Activated B cell treated with CpG ODN at 0.5 μM for 24 hours (primary cell): ENCODE results near the gene TTYH1. TPM values are rescaled to one million over a fixed set of nuclear protein-coding genes. Genes with fewer than 3 reads are reported as not detected.
A peak's percentile ranks its signal among the peaks of the same experiment; 100 is the strongest.

ENCODE experiments used
- ATAC-seq: fragments of 200-7000 bp; cut with Tn5 transposase; one replicate; pipeline ENCODE4 v1.10.0; 2021; ENCODE audit warnings: low read depth, mild to moderate bottlenecking, moderate library complexity
- CTCF ChIA-PET: fragments of 350-600 bp; sonication (Branson Sonifier 250); formaldehyde crosslinking; loops from one replicate; lab custom pipeline; 2021; ENCODE audit warnings: antibody characterized with exemption; lab: Charles Lee
- POLR2A ChIA-PET: fragments of 350-600 bp; sonication (Branson Sonifier 250); formaldehyde crosslinking; loops from one replicate; lab custom pipeline; 2021; ENCODE audit warnings: antibody characterized with exemption; lab: Charles Lee
- DNase-seq: peaks from one replicate; pipeline ENCODE4 v3.0.0; 2022
- H3K27ac Mint-ChIP-seq: one replicate; pipeline ENCODE4 v1.8.0; 2020; ENCODE audit warnings: mixed read lengths
- H3K27me3 Mint-ChIP-seq: one replicate; pipeline ENCODE4 v1.8.0; 2021; ENCODE audit warnings: mixed read lengths
- H3K36me3 Mint-ChIP-seq: one replicate; pipeline ENCODE4 v1.8.0; 2021; ENCODE audit warnings: low read depth, mixed read lengths
- H3K4me1 Mint-ChIP-seq: one replicate; pipeline ENCODE4 v1.8.0; 2021; ENCODE audit warnings: mixed read lengths
- H3K4me3 Mint-ChIP-seq: one replicate; pipeline ENCODE4 v1.8.0; 2020; ENCODE audit warnings: mild to moderate bottlenecking, mixed read lengths
- H3K9me3 Mint-ChIP-seq: one replicate; pipeline ENCODE4 v1.8.0; 2020; ENCODE audit warnings: mixed read lengths
- intact Hi-C: fragments of 100-400 bp; cut with micrococcal nuclease; formaldehyde crosslinking; loops from one replicate; pipeline ENCODE4 v1.15.1; 2024
- total RNA-seq: library from RNA; stranded (reverse); gene quantifications from 2 replicates; pipeline ENCODE4 v1.2.3, GENCODE V29; 2022
- TF ChIP-seq, protein P1 (sequence below): fragments of 200-600 bp; IDR thresholded peaks from one replicate; pipeline ENCODE4 v1.8.0; 2022; ENCODE audit warnings: antibody characterized with exemption, mild to moderate bottlenecking

Gene TTYH1
- total RNA-seq, 1 donor from 2014 or later: not detected

DNA sequence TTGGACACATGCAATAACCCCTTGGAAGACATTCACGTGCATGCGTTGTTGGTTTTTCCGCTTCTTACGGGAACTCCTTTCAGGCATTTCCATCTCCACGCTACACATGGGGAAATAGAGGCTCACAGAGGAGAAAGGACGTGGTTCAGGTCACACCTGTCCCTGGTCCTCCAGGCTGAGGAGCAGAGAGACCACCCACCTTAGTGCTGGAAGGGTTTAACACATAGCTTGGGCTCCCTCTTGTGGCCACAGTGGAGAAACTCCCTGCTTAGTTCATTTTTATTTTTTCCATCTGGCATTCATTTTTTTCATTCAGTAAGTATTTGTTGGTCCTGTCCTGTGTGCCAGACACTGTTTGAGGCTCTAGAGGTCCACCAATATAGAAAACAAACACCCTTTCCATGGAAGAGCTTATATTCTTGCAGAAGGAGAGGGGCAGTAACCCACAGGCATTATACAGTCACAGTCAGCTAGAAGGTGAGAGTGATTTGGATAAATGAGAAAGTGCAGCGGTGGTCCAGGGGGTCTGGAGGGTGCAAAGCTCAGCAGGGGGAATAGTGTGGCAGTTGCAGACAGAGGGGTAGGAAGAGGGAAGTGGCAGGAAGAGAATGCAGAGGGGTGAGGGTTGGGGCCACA, 24.2 kb upstream of the TTYH1 start:
- H3K27ac Mint-ChIP-seq: peak overlapping the region; percentile 75
- intact Hi-C loops: loop anchor here (1.0 to 2.0 kb wide), 3 partner anchors 35 to 222 kb away; no protein-coding TSS in a partner anchor
- POLR2A ChIA-PET: interaction anchor here (1.0 to 1.7 kb wide), 3 partner anchors 32 to 202 kb away, joined by 3 to 7 read pairs (median 4); partner anchors contain the start of genes LENG8 and MBOAT7
- TF ChIP-seq, protein P1, sequence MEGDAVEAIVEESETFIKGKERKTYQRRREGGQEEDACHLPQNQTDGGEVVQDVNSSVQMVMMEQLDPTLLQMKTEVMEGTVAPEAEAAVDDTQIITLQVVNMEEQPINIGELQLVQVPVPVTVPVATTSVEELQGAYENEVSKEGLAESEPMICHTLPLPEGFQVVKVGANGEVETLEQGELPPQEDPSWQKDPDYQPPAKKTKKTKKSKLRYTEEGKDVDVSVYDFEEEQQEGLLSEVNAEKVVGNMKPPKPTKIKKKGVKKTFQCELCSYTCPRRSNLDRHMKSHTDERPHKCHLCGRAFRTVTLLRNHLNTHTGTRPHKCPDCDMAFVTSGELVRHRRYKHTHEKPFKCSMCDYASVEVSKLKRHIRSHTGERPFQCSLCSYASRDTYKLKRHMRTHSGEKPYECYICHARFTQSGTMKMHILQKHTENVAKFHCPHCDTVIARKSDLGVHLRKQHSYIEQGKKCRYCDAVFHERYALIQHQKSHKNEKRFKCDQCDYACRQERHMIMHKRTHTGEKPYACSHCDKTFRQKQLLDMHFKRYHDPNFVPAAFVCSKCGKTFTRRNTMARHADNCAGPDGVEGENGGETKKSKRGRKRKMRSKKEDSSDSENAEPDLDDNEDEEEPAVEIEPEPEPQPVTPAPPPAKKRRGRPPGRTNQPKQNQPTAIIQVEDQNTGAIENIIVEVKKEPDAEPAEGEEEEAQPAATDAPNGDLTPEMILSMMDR: peak; percentile 81
- DNase-seq (peak; percentile 41), ATAC-seq (peak; percentile 39)
- no peaks in the 10 kb centered on the region for H3K27me3 Mint-ChIP-seq
- H3K36me3 Mint-ChIP-seq: no peaks in the 10 kb centered on the region
- CTCF ChIA-PET: interaction anchor here (0.6 to 5.5 kb wide), 19 partner anchors 11 to 1883 kb away, joined by 3 to 80 read pairs (median 6); partner anchors contain the start of genes LAIR1, LENG1 and MBOAT7
- peaks cover 50% of the 10 kb centered on the region for H3K4me1 Mint-ChIP-seq
- H3K9me3 Mint-ChIP-seq: no peaks in the 10 kb centered on the region
- H3K4me3 Mint-ChIP-seq: peak overlapping the region; percentile 70

DNA sequence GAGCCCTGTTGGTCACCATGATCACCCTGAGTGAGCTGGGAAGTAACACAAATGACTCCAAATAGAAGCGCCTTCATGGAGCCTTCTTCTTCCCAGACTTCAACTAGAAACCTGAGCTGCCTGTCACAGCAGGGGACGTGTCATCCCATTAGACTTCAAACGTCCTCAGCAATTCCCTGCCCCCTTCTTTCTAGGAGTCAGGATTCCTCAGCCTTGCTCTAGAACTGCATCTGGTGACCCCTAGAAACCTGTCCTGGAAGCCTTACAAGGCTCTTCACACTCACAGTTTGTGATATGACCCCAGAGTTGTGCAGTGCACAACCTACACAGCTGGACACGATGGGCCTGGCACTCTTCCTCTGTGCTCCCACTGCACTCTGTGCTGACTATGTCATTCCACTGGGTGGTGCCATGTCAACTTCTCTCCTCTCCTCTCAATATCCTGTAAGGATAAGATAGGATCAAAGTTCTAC, 23.6 kb upstream of the TTYH1 start:
- Mint-ChIP-seq H3K9me3 (no peaks in the 10 kb centered on the region), H3K27ac (no peak overlapping the region), H3K4me1 (peaks cover 50% of the 10 kb centered on the region), H3K27me3 (peaks cover 4% of the 10 kb centered on the region), H3K36me3 (no peaks in the 10 kb centered on the region), H3K4me3 (no peak overlapping the region)
- DNase-seq (no peak), ATAC-seq (no peak)
- ChIA-PET CTCF (interaction anchor here (0.9 to 5.5 kb wide), 17 partner anchors 11 to 232 kb away, joined by 3 to 80 read pairs (median 6); partner anchors contain the start of genes LAIR1, LENG1 and MBOAT7), POLR2A (interaction anchor here (0.5 to 1.7 kb wide), 3 partner anchors 13 to 202 kb away, joined by 3 to 7 read pairs (median 4); partner anchors contain the start of genes LENG8 and MBOAT7)
- intact Hi-C loops: loop anchor here (1.0 to 2.0 kb wide), 3 partner anchors 35 to 223 kb away; no protein-coding TSS in a partner anchor
- TF ChIP-seq, protein P1: no peak

DNA sequence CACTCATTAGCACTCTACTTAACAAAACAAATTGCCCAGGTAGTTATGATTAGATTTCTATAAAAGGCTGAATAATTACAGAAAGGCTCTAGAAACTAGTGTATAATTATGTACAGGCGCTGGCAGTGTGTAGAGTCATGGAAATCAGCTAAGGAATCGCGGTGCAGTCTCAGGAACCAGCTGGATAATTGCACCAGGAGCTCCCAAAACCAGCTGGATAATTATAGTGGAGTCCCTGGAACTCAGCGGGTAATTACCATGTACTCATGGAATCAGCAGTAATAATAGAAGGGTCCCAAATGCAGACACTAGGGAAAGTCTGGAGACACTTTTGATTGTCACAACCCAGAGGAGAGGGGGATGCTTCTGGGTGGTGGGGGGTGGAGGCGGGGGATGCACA, 23.2 kb upstream of the TTYH1 start:
- Mint-ChIP-seq H3K36me3 (no peaks in the 10 kb centered on the region), H3K9me3 (no peaks in the 10 kb centered on the region), H3K27me3 (peaks cover 5% of the 10 kb centered on the region), H3K4me3 (no peak overlapping the region), H3K27ac (no peak overlapping the region), H3K4me1 (peaks cover 50% of the 10 kb centered on the region)
- CTCF ChIA-PET: interaction anchor here (1.0 to 5.5 kb wide), 10 partner anchors 13 to 203 kb away, joined by 3 to 80 read pairs (median 12); partner anchors contain the start of gene MBOAT7
- TF ChIP-seq, protein P1: no peak
- POLR2A ChIA-PET: interaction anchor here (0.5 to 1.7 kb wide), 2 partner anchors 14 to 56 kb away, joined by 3 to 7 read pairs; partner anchors contain the start of gene LENG8
- no peak for DNase-seq
- ATAC-seq: no peak
- intact Hi-C loops: no loop called here

DNA sequence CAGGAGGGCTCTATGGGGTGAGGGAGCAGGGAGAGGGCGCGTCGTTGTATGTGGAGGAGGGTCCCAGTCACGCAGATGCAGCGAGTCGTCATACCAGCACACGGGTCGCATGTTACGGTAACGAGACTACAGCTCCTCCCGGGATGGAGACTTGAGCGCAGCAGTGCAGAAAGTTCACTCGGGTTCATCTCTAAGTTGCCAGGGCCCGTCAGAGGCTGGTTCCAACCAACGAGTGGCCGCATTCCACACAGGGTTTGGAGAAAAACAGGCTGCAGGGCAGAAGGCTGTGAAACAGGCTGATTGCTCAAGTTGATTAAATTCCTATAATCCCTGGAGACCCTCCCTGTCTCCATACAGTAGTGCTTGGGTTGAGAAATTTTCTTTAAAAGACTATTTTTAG, 21.9 kb upstream of the TTYH1 start:
- ATAC-seq (no peak), DNase-seq (no peak)
- TF ChIP-seq, protein P1: no peak
- ChIA-PET POLR2A (interaction anchor here (0.6 kb wide), 2 partner anchors 184 to 193 kb away, joined by 3 read pairs; partner anchors contain the start of gene RPS9), CTCF (interaction anchor here (3.4 kb wide), 1 partner anchor 39 kb away, joined by 33 read pairs; no protein-coding TSS in a partner anchor)
- Mint-ChIP-seq H3K27me3 (peaks cover 5% of the 10 kb centered on the region), H3K4me3 (no peak overlapping the region), H3K4me1 (peaks cover 38% of the 10 kb centered on the region), H3K36me3 (no peaks in the 10 kb centered on the region), H3K9me3 (no peaks in the 10 kb centered on the region), H3K27ac (no peak overlapping the region)
- intact Hi-C loops: no loop called here

DNA sequence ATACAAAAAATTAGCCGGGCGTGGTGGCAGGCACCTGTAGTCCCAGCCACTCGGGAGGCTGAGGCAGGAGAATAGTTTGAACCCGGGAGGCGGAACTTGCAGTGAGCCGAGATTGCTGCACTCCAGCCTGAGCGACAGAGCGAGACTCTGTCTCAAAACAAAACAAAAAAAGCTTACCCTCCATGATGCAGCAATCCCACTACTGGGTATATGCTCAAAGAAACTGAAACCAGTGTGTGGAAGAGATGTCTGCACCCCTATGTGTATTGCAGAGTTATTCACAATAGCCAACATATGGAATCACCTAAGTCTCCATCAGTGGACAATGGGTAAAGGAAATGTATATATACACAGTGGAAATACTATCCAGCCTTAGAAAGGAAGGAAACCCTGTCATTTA, 19.6 kb upstream of the TTYH1 start:
- ChIA-PET POLR2A (no interaction called here), CTCF (no interaction called here)
- peaks cover 15% of the 10 kb centered on the region for H3K4me1 Mint-ChIP-seq
- no peak overlapping the region for H3K4me3 Mint-ChIP-seq
- intact Hi-C loops: no loop called here
- DNase-seq (no peak), ATAC-seq (no peak)
- TF ChIP-seq, protein P1: no peak
- H3K36me3 Mint-ChIP-seq: no peaks in the 10 kb centered on the region
- peaks cover 5% of the 10 kb centered on the region for H3K27me3 Mint-ChIP-seq
- H3K27ac Mint-ChIP-seq: no peak overlapping the region
- H3K9me3 Mint-ChIP-seq: no peaks in the 10 kb centered on the region
